ENCODE measurements around the gene CCDC92.

CCDC92 gene

DNA sequence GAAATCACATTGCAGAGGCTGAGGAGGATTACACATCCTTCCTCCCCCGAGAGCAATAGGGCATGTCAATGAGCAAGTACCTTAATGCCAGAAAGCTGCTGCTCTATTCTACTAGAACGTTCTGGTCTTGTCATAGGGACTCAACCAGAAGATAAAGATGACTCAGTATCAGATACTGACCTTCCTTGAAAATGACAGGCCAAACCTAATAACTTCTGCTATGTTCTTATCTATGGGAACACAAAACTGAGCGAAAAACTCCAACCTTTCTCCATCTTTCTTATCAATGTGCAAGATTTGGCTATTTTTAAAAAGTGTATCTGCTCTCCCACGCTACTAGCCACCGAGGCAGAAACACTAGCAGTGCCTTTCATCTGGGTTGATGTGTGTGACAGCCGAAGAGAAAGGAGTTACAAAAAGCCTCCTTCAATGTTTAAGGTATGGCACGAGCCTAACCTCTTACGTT is 5.5 kb downstream of the CCDC92 start:
- peaks cover 14% of the 10 kb centered on the region for H3K36me3 ChIP-seq (ENCODE audit: insufficient read depth, low read length)
- H3K4me2 ChIP-seq (ENCODE audit: low read length): peak overlapping the region; percentile 54
- no peak overlapping the region for H3K9ac ChIP-seq (ENCODE audit: low read depth, low read length)
- H3K4me3 ChIP-seq (ENCODE audit: low read length): no peak overlapping the region
- no peaks in the 10 kb centered on the region for H3K9me3 ChIP-seq (replicated peaks; ENCODE audit: low read length)
- no peaks in the 10 kb centered on the region for H3K27me3 ChIP-seq (ENCODE audit: control insufficient read depth, insufficient read depth, low read length)
- peaks cover 44% of the 10 kb centered on the region for H3K4me1 ChIP-seq (ENCODE audit: control insufficient read depth, insufficient read depth, low read length)

DNA sequence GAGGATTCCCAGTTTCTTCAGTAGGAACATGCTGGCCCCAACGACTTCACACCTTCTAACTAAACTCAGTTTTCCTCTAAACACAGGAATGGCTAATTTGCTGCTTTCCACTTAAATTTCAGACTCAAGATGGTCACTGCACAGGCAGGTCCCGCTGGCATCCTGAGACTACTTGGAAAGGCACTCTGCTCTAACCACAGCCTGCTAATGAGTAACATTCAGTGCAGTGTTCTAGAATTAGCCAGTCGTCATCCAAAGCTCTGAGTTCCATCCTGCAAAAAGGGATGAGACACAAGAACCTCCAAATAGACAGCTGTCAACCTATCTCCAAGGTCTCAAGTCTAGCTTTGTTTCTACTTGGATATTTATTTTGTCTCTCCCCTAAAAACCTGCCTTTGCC is 6.0 kb downstream of the CCDC92 start:
- H3K27me3 ChIP-seq (ENCODE audit: control insufficient read depth, insufficient read depth, low read length): no peaks in the 10 kb centered on the region
- peak overlapping the region; percentile 54 for H3K4me2 ChIP-seq (ENCODE audit: low read length)
- no peaks in the 10 kb centered on the region for H3K9me3 ChIP-seq (replicated peaks; ENCODE audit: low read length)
- peaks cover 44% of the 10 kb centered on the region for H3K4me1 ChIP-seq (ENCODE audit: control insufficient read depth, insufficient read depth, low read length)
- peaks cover 14% of the 10 kb centered on the region for H3K36me3 ChIP-seq (ENCODE audit: insufficient read depth, low read length)
- H3K9ac ChIP-seq (ENCODE audit: low read depth, low read length): no peak overlapping the region
- no peak overlapping the region for H3K4me3 ChIP-seq (ENCODE audit: low read length)

- no peak overlapping the region for H3K9ac ChIP-seq (ENCODE audit: low read depth, low read length)
- H3K4me3 ChIP-seq (ENCODE audit: low read length): no peak overlapping the region
- no peaks in the 10 kb centered on the region for H3K27me3 ChIP-seq (ENCODE audit: control insufficient read depth, insufficient read depth, low read length)
- peaks cover 10% of the 10 kb centered on the region for H3K36me3 ChIP-seq (ENCODE audit: insufficient read depth, low read length)
- no peaks in the 10 kb centered on the region for H3K9me3 ChIP-seq (replicated peaks; ENCODE audit: low read length)
- H3K4me1 ChIP-seq (ENCODE audit: control insufficient read depth, insufficient read depth, low read length): peaks cover 39% of the 10 kb centered on the region
- no peak overlapping the region for H3K4me2 ChIP-seq (ENCODE audit: low read length)
Measured at GRCh38 chr12:123965382-123965781, 7.2 kb downstream of the CCDC92 start.

DNA sequence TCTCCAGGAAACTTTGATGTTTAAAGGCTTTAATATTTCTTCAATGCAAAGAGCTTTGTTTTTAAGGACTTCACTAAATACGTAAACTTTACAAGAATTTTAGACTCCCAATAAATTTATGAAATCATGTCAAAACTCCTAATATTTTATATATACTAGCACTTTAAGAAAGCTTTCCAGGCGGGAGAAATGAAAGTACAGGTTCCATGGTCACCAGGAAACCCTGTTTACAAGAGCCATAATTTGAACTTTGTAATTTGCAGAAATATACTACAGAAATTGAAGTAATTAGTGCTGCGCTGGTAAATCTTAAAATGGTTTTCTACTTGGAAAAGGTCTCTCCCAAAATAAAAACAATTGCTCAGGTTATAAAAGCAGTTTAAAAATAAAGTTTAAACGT is 8.8 kb downstream of the CCDC92 start:
- Histone ChIP-seq H3K9me3 (replicated peaks; ENCODE audit: low read length) (no peaks in the 10 kb centered on the region), H3K4me3 (ENCODE audit: low read length) (no peak overlapping the region), H3K4me1 (ENCODE audit: control insufficient read depth, insufficient read depth, low read length) (peaks cover 26% of the 10 kb centered on the region), H3K36me3 (ENCODE audit: insufficient read depth, low read length) (peaks cover 8% of the 10 kb centered on the region), H3K27me3 (ENCODE audit: control insufficient read depth, insufficient read depth, low read length) (no peaks in the 10 kb centered on the region), H3K4me2 (ENCODE audit: low read length) (no peak overlapping the region), H3K9ac (ENCODE audit: low read depth, low read length) (no peak overlapping the region)

- Histone ChIP-seq H3K9ac (ENCODE audit: low read depth, low read length) (no peak overlapping the region), H3K9me3 (replicated peaks; ENCODE audit: low read length) (no peaks in the 10 kb centered on the region), H3K36me3 (ENCODE audit: insufficient read depth, low read length) (peaks cover 8% of the 10 kb centered on the region), H3K4me2 (ENCODE audit: low read length) (no peak overlapping the region), H3K4me3 (ENCODE audit: low read length) (no peak overlapping the region), H3K27me3 (ENCODE audit: control insufficient read depth, insufficient read depth, low read length) (no peaks in the 10 kb centered on the region), H3K4me1 (ENCODE audit: control insufficient read depth, insufficient read depth, low read length) (peaks cover 13% of the 10 kb centered on the region)
Measured at GRCh38 chr12:123962513-123962912, 10.1 kb downstream of the CCDC92 start.

- Histone ChIP-seq H3K4me3 (ENCODE audit: low read length) (no peak overlapping the region), H3K36me3 (ENCODE audit: insufficient read depth, low read length) (peaks cover 8% of the 10 kb centered on the region), H3K9ac (ENCODE audit: low read depth, low read length) (no peak overlapping the region), H3K4me2 (ENCODE audit: low read length) (no peak overlapping the region), H3K4me1 (ENCODE audit: control insufficient read depth, insufficient read depth, low read length) (peaks cover 5% of the 10 kb centered on the region), H3K27me3 (ENCODE audit: control insufficient read depth, insufficient read depth, low read length) (no peaks in the 10 kb centered on the region), H3K9me3 (replicated peaks; ENCODE audit: low read length) (no peaks in the 10 kb centered on the region)
Measured at GRCh38 chr12:123961585-123962345, 10.9 kb downstream of the CCDC92 start.

GRCh38 chr12:123960856-123961255 is 11.8 kb downstream of the CCDC92 start:
- Histone ChIP-seq H3K36me3 (ENCODE audit: insufficient read depth, low read length) (peaks cover 5% of the 10 kb centered on the region), H3K9me3 (replicated peaks; ENCODE audit: low read length) (no peaks in the 10 kb centered on the region), H3K4me2 (ENCODE audit: low read length) (no peak overlapping the region), H3K27me3 (ENCODE audit: control insufficient read depth, insufficient read depth, low read length) (no peaks in the 10 kb centered on the region), H3K9ac (ENCODE audit: low read depth, low read length) (no peak overlapping the region), H3K4me1 (ENCODE audit: control insufficient read depth, insufficient read depth, low read length) (no peaks in the 10 kb centered on the region), H3K4me3 (ENCODE audit: low read length) (no peak overlapping the region)

DNA sequence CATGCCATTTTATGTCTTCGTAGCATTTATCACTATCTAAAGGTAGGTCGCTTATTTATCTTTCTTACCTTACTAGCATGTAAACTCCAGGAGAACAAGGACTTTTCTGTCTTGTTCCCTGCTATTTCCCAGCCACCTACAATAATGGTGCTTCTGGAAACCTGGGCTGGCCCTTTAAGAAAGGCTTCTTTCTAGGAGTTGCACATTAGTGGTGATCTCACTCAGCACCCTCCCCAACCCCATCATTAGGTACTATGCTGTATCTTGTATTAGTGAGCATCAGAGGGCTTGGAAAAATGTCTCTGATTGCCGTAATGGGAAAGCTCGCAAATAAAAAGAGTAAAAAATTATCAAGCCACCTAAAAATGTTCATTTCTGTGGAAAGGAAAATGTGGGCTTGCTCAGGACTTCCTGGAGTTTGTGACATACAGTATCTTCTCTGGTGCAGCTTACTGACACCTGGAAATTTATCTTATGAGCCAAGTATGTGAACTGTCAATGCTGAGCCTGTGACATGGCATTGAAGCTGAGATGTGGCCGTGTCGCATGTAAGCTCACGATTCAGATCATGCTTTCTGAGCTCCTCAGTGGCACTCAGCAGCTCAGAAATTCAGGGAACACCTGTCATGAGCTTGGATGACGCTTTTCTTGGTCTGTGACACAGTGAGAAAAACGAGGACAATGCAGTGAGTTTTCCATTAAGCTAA is 12.4 kb downstream of the CCDC92 start:
- Histone ChIP-seq H3K27me3 (ENCODE audit: control insufficient read depth, insufficient read depth, low read length) (no peaks in the 10 kb centered on the region), H3K9ac (ENCODE audit: low read depth, low read length) (no peak overlapping the region), H3K4me2 (ENCODE audit: low read length) (no peak overlapping the region), H3K9me3 (replicated peaks; ENCODE audit: low read length) (no peaks in the 10 kb centered on the region), H3K4me3 (ENCODE audit: low read length) (no peak overlapping the region), H3K36me3 (ENCODE audit: insufficient read depth, low read length) (no peaks in the 10 kb centered on the region), H3K4me1 (ENCODE audit: control insufficient read depth, insufficient read depth, low read length) (no peaks in the 10 kb centered on the region)

DNA sequence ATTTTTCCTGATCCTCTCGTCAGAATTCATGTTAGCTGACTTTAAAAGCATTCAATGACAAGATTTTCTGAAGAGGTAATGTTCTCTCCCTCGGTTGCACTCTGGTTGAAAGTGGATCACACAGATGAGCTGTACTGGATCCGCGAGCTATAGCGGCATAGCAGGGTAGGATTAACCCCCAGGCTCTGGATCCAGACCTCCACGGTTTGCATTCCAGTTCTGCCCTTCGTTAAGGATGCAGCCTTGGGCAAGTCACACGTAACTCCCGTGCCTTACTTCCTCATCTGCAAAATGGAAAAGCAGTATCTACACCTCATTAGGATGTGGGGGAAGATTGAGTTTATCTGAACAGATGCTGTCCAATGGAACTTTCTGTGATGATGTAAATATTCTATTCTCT is 13.8 kb downstream of the CCDC92 start:
- no peaks in the 10 kb centered on the region for H3K36me3 ChIP-seq (ENCODE audit: insufficient read depth, low read length)
- no peak overlapping the region for H3K9ac ChIP-seq (ENCODE audit: low read depth, low read length)
- no peaks in the 10 kb centered on the region for H3K4me1 ChIP-seq (ENCODE audit: control insufficient read depth, insufficient read depth, low read length)
- H3K4me3 ChIP-seq (ENCODE audit: low read length): no peak overlapping the region
- no peaks in the 10 kb centered on the region for H3K9me3 ChIP-seq (replicated peaks; ENCODE audit: low read length)
- H3K4me2 ChIP-seq (ENCODE audit: low read length): no peak overlapping the region
- H3K27me3 ChIP-seq (ENCODE audit: control insufficient read depth, insufficient read depth, low read length): no peaks in the 10 kb centered on the region

DNA sequence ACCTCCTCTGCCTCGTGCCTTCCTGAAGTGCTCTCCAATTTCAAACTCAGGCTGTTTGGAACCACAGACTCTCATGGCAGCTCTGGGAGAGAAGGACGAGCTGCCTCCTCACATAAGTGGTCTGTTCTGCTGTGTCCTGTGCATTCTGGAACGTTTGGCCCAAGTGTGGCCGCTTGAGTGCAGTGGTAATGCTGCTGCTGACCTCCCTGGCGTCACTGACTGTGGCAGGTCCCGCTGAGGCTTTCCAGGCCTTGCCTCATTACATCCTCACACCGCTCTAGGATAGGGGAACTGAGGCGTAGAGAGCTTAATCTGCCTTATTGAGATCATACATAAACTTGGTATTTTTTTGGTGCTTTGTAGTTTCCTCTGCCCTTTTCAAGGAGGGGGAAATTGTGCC is 14.2 kb downstream of the CCDC92 start:
- Histone ChIP-seq H3K4me1 (ENCODE audit: control insufficient read depth, insufficient read depth, low read length) (no peaks in the 10 kb centered on the region), H3K9me3 (replicated peaks; ENCODE audit: low read length) (no peaks in the 10 kb centered on the region), H3K4me3 (ENCODE audit: low read length) (no peak overlapping the region), H3K36me3 (ENCODE audit: insufficient read depth, low read length) (no peaks in the 10 kb centered on the region), H3K9ac (ENCODE audit: low read depth, low read length) (no peak overlapping the region), H3K4me2 (ENCODE audit: low read length) (no peak overlapping the region), H3K27me3 (ENCODE audit: control insufficient read depth, insufficient read depth, low read length) (no peaks in the 10 kb centered on the region)

DNA sequence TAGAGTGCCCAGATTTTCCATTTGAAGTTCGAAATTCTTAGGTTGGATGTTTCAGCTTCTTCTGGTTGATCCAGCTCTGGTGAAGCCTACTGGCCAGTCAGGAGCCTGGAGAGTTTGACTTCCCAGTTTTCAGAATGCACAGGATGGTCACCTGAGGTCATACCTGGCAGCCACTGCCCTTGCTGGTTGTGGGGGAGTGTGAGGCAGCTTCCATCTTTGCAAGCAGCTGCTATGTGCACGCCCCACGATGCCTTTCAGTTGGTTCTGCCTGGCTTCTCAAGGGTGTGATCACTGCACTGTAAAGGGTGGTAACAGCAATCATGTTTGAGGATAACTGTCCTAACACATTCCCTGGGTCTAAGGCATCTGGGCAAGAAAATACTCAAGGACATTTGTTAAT is 15.4 kb downstream of the CCDC92 start:
- H3K9me3 ChIP-seq (replicated peaks; ENCODE audit: low read length): no peaks in the 10 kb centered on the region
- peaks cover 5% of the 10 kb centered on the region for H3K4me1 ChIP-seq (ENCODE audit: control insufficient read depth, insufficient read depth, low read length)
- H3K27me3 ChIP-seq (ENCODE audit: control insufficient read depth, insufficient read depth, low read length): no peaks in the 10 kb centered on the region
- no peak overlapping the region for H3K9ac ChIP-seq (ENCODE audit: low read depth, low read length)
- H3K4me3 ChIP-seq (ENCODE audit: low read length): no peak overlapping the region
- H3K36me3 ChIP-seq (ENCODE audit: insufficient read depth, low read length): no peaks in the 10 kb centered on the region
- no peak overlapping the region for H3K4me2 ChIP-seq (ENCODE audit: low read length)

- Histone ChIP-seq H3K4me1 (ENCODE audit: control insufficient read depth, insufficient read depth, low read length) (peaks cover 7% of the 10 kb centered on the region), H3K27me3 (ENCODE audit: control insufficient read depth, insufficient read depth, low read length) (no peaks in the 10 kb centered on the region), H3K4me2 (ENCODE audit: low read length) (no peak overlapping the region), H3K9me3 (replicated peaks; ENCODE audit: low read length) (no peaks in the 10 kb centered on the region), H3K36me3 (ENCODE audit: insufficient read depth, low read length) (no peaks in the 10 kb centered on the region), H3K9ac (ENCODE audit: low read depth, low read length) (no peak overlapping the region), H3K4me3 (ENCODE audit: low read length) (no peak overlapping the region)
Measured at GRCh38 chr12:123956249-123956648, 16.4 kb downstream of the CCDC92 start.

All from skeletal muscle satellite cell (primary cell).